Vagina (tissue), 2 donors: ENCODE data around the gene MAN2B2.

ENCODE experiments used
- POLR2A ChIP-seq, 2 donors: fragments of 450-650 bp; IDR thresholded peaks; one replicate each; pipeline ENCODE4 v1.6.1; 2017; ENCODE audit warnings: antibody characterized with exemption in 2 of 2, mild to moderate bottlenecking in 2 of 2, moderate library complexity in 2 of 2
- POLR2AphosphoS5 ChIP-seq, 2 donors: sonication (generic); formaldehyde crosslinking; IDR thresholded peaks; one replicate each; pipeline ENCODE4 v1.9.0; 2017; ENCODE audit warnings: antibody characterized with exemption in 2 of 2, mild to moderate bottlenecking in 2 of 2, low read depth in 1 of 2; ENCODE audit not compliant: insufficient read depth in 1 of 2
- TF ChIP-seq, protein P1 (sequence below), 3 experiments: fragments of 450-650 bp in 2 of 3; fragments of 200-600 bp in 1 of 3; sonication (generic) in 1 of 3; IDR thresholded peaks; one replicate each; pipeline ENCODE4 v1.5.1; 2017 to 2019; ENCODE audit warnings: antibody characterized with exemption in 3 of 3, mild to moderate bottlenecking in 2 of 3, moderate library complexity in 2 of 3

DNA sequence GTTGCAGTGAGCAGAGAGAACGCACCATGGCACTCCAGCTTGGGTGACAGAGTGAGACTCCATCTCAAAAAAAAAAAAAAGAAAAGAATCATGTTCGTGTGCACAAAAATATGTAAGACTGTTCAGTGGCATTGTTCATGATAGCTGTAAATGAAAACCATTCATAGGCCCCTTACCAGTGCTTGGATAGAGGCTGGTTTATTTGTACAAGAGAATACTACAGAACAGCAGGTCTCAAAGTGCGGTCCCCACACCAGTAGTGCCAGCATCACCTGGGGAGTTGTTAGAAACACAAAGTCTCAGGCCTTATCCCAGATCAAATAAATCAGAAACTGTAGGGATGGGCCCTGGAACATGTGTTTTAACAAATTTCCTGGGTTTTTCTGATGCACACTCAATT lies 52.8 kb downstream of the MAN2B2 start:
- TF ChIP-seq, protein P1, sequence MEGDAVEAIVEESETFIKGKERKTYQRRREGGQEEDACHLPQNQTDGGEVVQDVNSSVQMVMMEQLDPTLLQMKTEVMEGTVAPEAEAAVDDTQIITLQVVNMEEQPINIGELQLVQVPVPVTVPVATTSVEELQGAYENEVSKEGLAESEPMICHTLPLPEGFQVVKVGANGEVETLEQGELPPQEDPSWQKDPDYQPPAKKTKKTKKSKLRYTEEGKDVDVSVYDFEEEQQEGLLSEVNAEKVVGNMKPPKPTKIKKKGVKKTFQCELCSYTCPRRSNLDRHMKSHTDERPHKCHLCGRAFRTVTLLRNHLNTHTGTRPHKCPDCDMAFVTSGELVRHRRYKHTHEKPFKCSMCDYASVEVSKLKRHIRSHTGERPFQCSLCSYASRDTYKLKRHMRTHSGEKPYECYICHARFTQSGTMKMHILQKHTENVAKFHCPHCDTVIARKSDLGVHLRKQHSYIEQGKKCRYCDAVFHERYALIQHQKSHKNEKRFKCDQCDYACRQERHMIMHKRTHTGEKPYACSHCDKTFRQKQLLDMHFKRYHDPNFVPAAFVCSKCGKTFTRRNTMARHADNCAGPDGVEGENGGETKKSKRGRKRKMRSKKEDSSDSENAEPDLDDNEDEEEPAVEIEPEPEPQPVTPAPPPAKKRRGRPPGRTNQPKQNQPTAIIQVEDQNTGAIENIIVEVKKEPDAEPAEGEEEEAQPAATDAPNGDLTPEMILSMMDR (IDR thresholded peaks at IDR 0.05): no peak
- TF ChIP-seq POLR2AphosphoS5 (IDR thresholded peaks at IDR 0.05; ENCODE audit: insufficient read depth in 1 of 2, low read depth in 1 of 2) (no peak), POLR2A (IDR thresholded peaks at IDR 0.05) (no peak)
